ENCODE measurements around the gene MTA3.

DNA sequence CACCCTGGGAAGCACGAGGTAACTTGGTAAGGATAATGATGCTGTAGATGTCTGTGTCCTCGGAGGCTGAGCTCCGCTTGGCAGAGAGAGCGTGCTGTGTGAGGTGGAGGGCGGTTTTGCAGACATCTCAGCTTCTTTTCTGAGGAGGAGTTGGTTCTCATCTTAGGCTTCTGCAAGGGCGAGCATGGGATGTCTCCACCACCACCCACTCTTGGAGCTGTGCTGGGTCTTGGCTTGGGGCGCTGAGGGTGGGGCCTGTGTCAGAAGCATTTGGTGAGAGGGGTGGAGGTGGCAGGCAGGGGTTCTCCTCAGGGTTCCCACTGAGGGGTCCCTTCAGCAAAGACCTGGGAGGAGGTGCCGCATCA lies 186.3 kb downstream of the MTA3 start:
- TF ChIP-seq POLR2A (IDR thresholded peaks at IDR 0.05; ENCODE audit: low read length): no peak
- TF ChIP-seq GATA1 (IDR thresholded peaks at IDR 0.05; ENCODE audit: low read depth, low read length): no peak

Measured in erythroblast (primary cell).